ENCODE results near the gene NECTIN1. TPM values are rescaled to one million over a fixed set of nuclear protein-coding genes. Genes with fewer than 3 reads are reported as not detected.

The NECTIN1 gene
- total and polyA plus RNA-seq, 4 experiments from 2014 or later: 1.2 to 3.8 (median 3.5) TPM; not detected in 1

- H3K36me3 ChIP-seq (ENCODE audit: insufficient read depth, low read length): no peaks in the 10 kb centered on the region
Observed at GRCh38 chr11:119754199-119754598, 25.2 kb upstream of the NECTIN1 start.

GRCh38 chr11:119752946-119753345 lies 23.9 kb upstream of the NECTIN1 start:
- ChIA-PET CTCF (ENCODE audit: partially characterized antibody) (interaction anchor here (2.1 kb wide), 1 partner anchor 24 kb away, joined by 7 read pairs; the partner anchor contains the start of gene NECTIN1), POLR2A (ENCODE audit: partially characterized antibody) (no interaction called here)
- no peak overlapping the region for H3K4me3 Mint-ChIP-seq
- no peak overlapping the region for H3K4me3 ChIP-seq (ENCODE audit: low read length in 2 of 2)
- H3K4me1 ChIP-seq (ENCODE audit: insufficient read depth, low read length): peaks cover 7% of the 10 kb centered on the region
- no peak overlapping the region for H3K27ac Mint-ChIP-seq
- H3K36me3 Mint-ChIP-seq: no peaks in the 10 kb centered on the region
- H3K27ac ChIP-seq (ENCODE audit: low read depth, low read length): no peak overlapping the region
- no peaks in the 10 kb centered on the region for H3K9me3 Mint-ChIP-seq
- H3K27me3 Mint-ChIP-seq: peaks cover 18 to 38% of the 10 kb centered on the region in 2 donors
- peaks cover 5 to 14% (median 6%) of the 10 kb centered on the region in 4 donors for H3K4me1 Mint-ChIP-seq
- H3K36me3 ChIP-seq (ENCODE audit: insufficient read depth, low read length): no peaks in the 10 kb centered on the region
- no peaks in the 10 kb centered on the region for H3K9me3 ChIP-seq (ENCODE audit: control insufficient read depth in 1 of 2, low read length in 2 of 2)
- intact Hi-C loops (cut with micrococcal nuclease): no loop called here
- no peak for DNase-seq
- no peaks in the 10 kb centered on the region for H3K27me3 ChIP-seq (ENCODE audit: insufficient read depth, low read length)

More at GRCh38 chr11:119754199-119754598, 25.2 kb upstream of the NECTIN1 start:
- ChIA-PET CTCF (ENCODE audit: partially characterized antibody) (no interaction called here), POLR2A (ENCODE audit: partially characterized antibody) (no interaction called here)
- Histone ChIP-seq H3K9me3 (ENCODE audit: control insufficient read depth in 1 of 2, low read length in 2 of 2) (no peaks in the 10 kb centered on the region), H3K27ac (ENCODE audit: low read depth, low read length) (no peak overlapping the region), H3K4me1 (ENCODE audit: insufficient read depth, low read length) (peaks cover 7% of the 10 kb centered on the region), H3K27me3 (ENCODE audit: insufficient read depth, low read length) (no peaks in the 10 kb centered on the region), H3K4me3 (ENCODE audit: low read length in 2 of 2) (no peak overlapping the region)
- Mint-ChIP-seq H3K36me3 (no peaks in the 10 kb centered on the region), H3K27me3 (peaks cover 20 to 41% of the 10 kb centered on the region in 2 donors), H3K9me3 (no peaks in the 10 kb centered on the region), H3K4me3 (no peak overlapping the region), H3K27ac (no peak overlapping the region), H3K4me1 (peaks cover 5 to 14% (median 6%) of the 10 kb centered on the region in 4 donors)
- no peak for DNase-seq
- intact Hi-C loops (cut with micrococcal nuclease): no loop called here

GRCh38 chr11:119752345-119752871 lies 23.4 kb upstream of the NECTIN1 start:
- Histone ChIP-seq H3K4me1 (ENCODE audit: insufficient read depth, low read length) (peaks cover 7% of the 10 kb centered on the region), H3K9me3 (ENCODE audit: control insufficient read depth in 1 of 2, low read length in 2 of 2) (no peaks in the 10 kb centered on the region), H3K27me3 (ENCODE audit: insufficient read depth, low read length) (no peaks in the 10 kb centered on the region), H3K4me3 (ENCODE audit: low read length in 2 of 2) (no peak overlapping the region), H3K27ac (ENCODE audit: low read depth, low read length) (no peak overlapping the region), H3K36me3 (ENCODE audit: insufficient read depth, low read length) (no peaks in the 10 kb centered on the region)
- Mint-ChIP-seq H3K27ac (no peak overlapping the region), H3K4me1 (peaks cover 5 to 14% (median 8%) of the 10 kb centered on the region in 4 donors), H3K27me3 (peaks cover 18 to 41% of the 10 kb centered on the region in 2 donors), H3K9me3 (no peaks in the 10 kb centered on the region), H3K4me3 (peak overlapping the region in 1 of 8 donors; percentile 56), H3K36me3 (no peaks in the 10 kb centered on the region)
- DNase-seq: no peak
- intact Hi-C loops (cut with micrococcal nuclease): no loop called here
- POLR2A ChIA-PET (ENCODE audit: partially characterized antibody): no interaction called here
- CTCF ChIA-PET (ENCODE audit: partially characterized antibody): interaction anchor here (2.1 kb wide), 1 partner anchor 23 kb away, joined by 7 read pairs; the partner anchor contains the start of gene NECTIN1

- DNase-seq: no peak
- ChIA-PET POLR2A (ENCODE audit: partially characterized antibody) (no interaction called here), CTCF (ENCODE audit: partially characterized antibody) (interaction anchor here (1.1 kb wide), 1 partner anchor 22 kb away, joined by 4 read pairs; no protein-coding TSS in a partner anchor)
- Histone ChIP-seq H3K4me3 (ENCODE audit: low read length in 2 of 2) (no peak overlapping the region), H3K27me3 (ENCODE audit: insufficient read depth, low read length) (no peaks in the 10 kb centered on the region), H3K4me1 (ENCODE audit: insufficient read depth, low read length) (peaks cover 7% of the 10 kb centered on the region), H3K36me3 (ENCODE audit: insufficient read depth, low read length) (no peaks in the 10 kb centered on the region), H3K9me3 (ENCODE audit: control insufficient read depth in 1 of 2, low read length in 2 of 2) (no peaks in the 10 kb centered on the region), H3K27ac (ENCODE audit: low read depth, low read length) (no peak overlapping the region)
- Mint-ChIP-seq H3K4me3 (no peak overlapping the region), H3K36me3 (no peaks in the 10 kb centered on the region), H3K27me3 (peaks cover 17 to 37% of the 10 kb centered on the region in 2 donors), H3K9me3 (no peaks in the 10 kb centered on the region), H3K27ac (no peak overlapping the region), H3K4me1 (peaks cover 5 to 14% (median 8%) of the 10 kb centered on the region in 4 donors)
- intact Hi-C loops (cut with micrococcal nuclease): no loop called here
Observed at GRCh38 chr11:119750056-119750455, 21.1 kb upstream of the NECTIN1 start.

GRCh38 chr11:119749006-119749565 lies 20.1 kb upstream of the NECTIN1 start:
- Mint-ChIP-seq H3K9me3 (no peaks in the 10 kb centered on the region), H3K27ac (no peak overlapping the region), H3K4me3 (no peak overlapping the region), H3K27me3 (peaks cover 17 to 39% of the 10 kb centered on the region in 2 donors), H3K36me3 (no peaks in the 10 kb centered on the region), H3K4me1 (peaks cover 5 to 14% (median 8%) of the 10 kb centered on the region in 4 donors)
- Histone ChIP-seq H3K4me3 (ENCODE audit: low read length in 2 of 2) (no peak overlapping the region), H3K27me3 (ENCODE audit: insufficient read depth, low read length) (peaks cover 4% of the 10 kb centered on the region), H3K9me3 (ENCODE audit: control insufficient read depth in 1 of 2, low read length in 2 of 2) (no peaks in the 10 kb centered on the region), H3K4me1 (ENCODE audit: insufficient read depth, low read length) (peaks cover 7% of the 10 kb centered on the region), H3K27ac (ENCODE audit: low read depth, low read length) (no peak overlapping the region), H3K36me3 (ENCODE audit: insufficient read depth, low read length) (no peaks in the 10 kb centered on the region)
- ChIA-PET CTCF (ENCODE audit: partially characterized antibody) (interaction anchor here (1.2 to 1.5 kb wide), 2 partner anchors 9 to 12 kb away, joined by 3 to 4 read pairs; no protein-coding TSS in a partner anchor), POLR2A (ENCODE audit: partially characterized antibody) (no interaction called here)
- no peak for DNase-seq
- intact Hi-C loops (cut with micrococcal nuclease): no loop called here

- Mint-ChIP-seq H3K4me3 (no peak overlapping the region), H3K27ac (peak overlapping the region in 1 of 7 donors; percentile 1), H3K9me3 (no peaks in the 10 kb centered on the region), H3K36me3 (no peaks in the 10 kb centered on the region), H3K27me3 (peaks cover 17 to 43% of the 10 kb centered on the region in 2 donors), H3K4me1 (peaks cover 7 to 16% (median 12%) of the 10 kb centered on the region in 4 donors)
- H3K9me3 ChIP-seq (ENCODE audit: control insufficient read depth in 1 of 2, low read length in 2 of 2): no peaks in the 10 kb centered on the region
- H3K4me1 ChIP-seq (ENCODE audit: insufficient read depth, low read length): peaks cover 7% of the 10 kb centered on the region
- no peak overlapping the region for H3K27ac ChIP-seq (ENCODE audit: low read depth, low read length)
- POLR2A ChIA-PET (ENCODE audit: partially characterized antibody): no interaction called here
- intact Hi-C loops (cut with micrococcal nuclease): no loop called here
- no peaks in the 10 kb centered on the region for H3K36me3 ChIP-seq (ENCODE audit: insufficient read depth, low read length)
- DNase-seq: no peak
- no peak overlapping the region for H3K4me3 ChIP-seq (ENCODE audit: low read length in 2 of 2)
- H3K27me3 ChIP-seq (ENCODE audit: insufficient read depth, low read length): peaks cover 5% of the 10 kb centered on the region
- CTCF ChIA-PET (ENCODE audit: partially characterized antibody): interaction anchor here (1.1 to 1.5 kb wide), 3 partner anchors 8 to 11 kb away, joined by 3 to 4 read pairs (median 3); no protein-coding TSS in a partner anchor
Observed at GRCh38 chr11:119747868-119748660, 19.1 kb upstream of the NECTIN1 start.
